NCI-H748 (cell line): ENCODE measurements around the gene MFSD11.
"Not testable (repeated sequence)": the region's sequence is repeated elsewhere in the genome, so short reads cannot be mapped to it uniquely, and the experiment has no call there.

Experiments used
- DNase-seq: peaks from one replicate; lab custom pipeline; 2025; ENCODE audit not compliant: unreplicated experiment; lab: John Stamatoyannopoulos, UW

MFSD11 gene

GRCh38 chr17:76745785-76746184 is 7.9 kb downstream of the MFSD11 start:
- not testable (repeated sequence) for DNase-seq

- no peak for DNase-seq
Observed at GRCh38 chr17:76747716-76748363, 9.9 kb downstream of the MFSD11 start.

GRCh38 chr17:76748657-76749056 is 10.7 kb downstream of the MFSD11 start:
- DNase-seq: no peak

GRCh38 chr17:76751416-76751993 is 13.6 kb downstream of the MFSD11 start:
- no peak for DNase-seq

GRCh38 chr17:76752006-76752405 is 14.1 kb downstream of the MFSD11 start:
- no peak for DNase-seq

- DNase-seq: no peak
Observed at GRCh38 chr17:76753061-76753961, 15.4 kb downstream of the MFSD11 start.

GRCh38 chr17:76755285-76755684 is 17.4 kb downstream of the MFSD11 start:
- DNase-seq: no peak

GRCh38 chr17:76757256-76757655 is 19.3 kb downstream of the MFSD11 start:
- no peak for DNase-seq

GRCh38 chr17:76758570-76758969 is 20.7 kb downstream of the MFSD11 start:
- no peak for DNase-seq

- peak; percentile 18 for DNase-seq
Observed at GRCh38 chr17:76772842-76773525, 35.1 kb downstream of the MFSD11 start.

- no peak for DNase-seq
Observed at GRCh38 chr17:76775021-76775600, 37.2 kb downstream of the MFSD11 start.

- DNase-seq: no peak
Observed at GRCh38 chr17:76781056-76781982, 43.4 kb downstream of the MFSD11 start.

GRCh38 chr17:76783146-76783545 is 45.2 kb downstream of the MFSD11 start:
- no peak for DNase-seq

- DNase-seq: no peak
Observed at GRCh38 chr17:76784926-76785325, 47.0 kb downstream of the MFSD11 start.

GRCh38 chr17:76787866-76788265 is 49.9 kb downstream of the MFSD11 start:
- DNase-seq: not testable (repeated sequence)

- peak; percentile 20 for DNase-seq
Observed at GRCh38 chr17:76789235-76789788, 51.4 kb downstream of the MFSD11 start.

GRCh38 chr17:76791053-76791980 is 53.4 kb downstream of the MFSD11 start:
- DNase-seq: no peak

GRCh38 chr17:76792348-76792747 is 54.4 kb downstream of the MFSD11 start:
- no peak for DNase-seq

GRCh38 chr17:76793775-76794174 is 55.9 kb downstream of the MFSD11 start:
- peak; percentile 23 for DNase-seq
